Measurements from ENCODE around the gene PTPN1. TPM values are rescaled to one million over a fixed set of nuclear protein-coding genes. Genes with fewer than 3 reads are reported as not detected.

Gene PTPN1
- total RNA-seq (2014; rRNA removed; shearing (Covaris generic)) (21.6 and 25.1 TPM in 2 replicates), total RNA-seq (2022) (17.1 and 22.0 TPM in 2 replicates), Bru-seq, nascent RNA (percentile 74 among the genes with signal in this experiment), BruChase-seq, experiment 1, labeled RNA remaining after a 6-hour chase (percentile 67 among the genes with signal in this experiment), BruChase-seq, experiment 2, labeled RNA remaining after a 2-hour chase (percentile 68 among the genes with signal in this experiment)
- long read RNA-seq, full-length matches to known transcripts = 4 of 13 reads
- long read RNA-seq, partial matches to known transcripts = 8 of 13 reads
- long read RNA-seq, other reads (novel, unspliced or antisense) = 1 of 13 reads

DNA sequence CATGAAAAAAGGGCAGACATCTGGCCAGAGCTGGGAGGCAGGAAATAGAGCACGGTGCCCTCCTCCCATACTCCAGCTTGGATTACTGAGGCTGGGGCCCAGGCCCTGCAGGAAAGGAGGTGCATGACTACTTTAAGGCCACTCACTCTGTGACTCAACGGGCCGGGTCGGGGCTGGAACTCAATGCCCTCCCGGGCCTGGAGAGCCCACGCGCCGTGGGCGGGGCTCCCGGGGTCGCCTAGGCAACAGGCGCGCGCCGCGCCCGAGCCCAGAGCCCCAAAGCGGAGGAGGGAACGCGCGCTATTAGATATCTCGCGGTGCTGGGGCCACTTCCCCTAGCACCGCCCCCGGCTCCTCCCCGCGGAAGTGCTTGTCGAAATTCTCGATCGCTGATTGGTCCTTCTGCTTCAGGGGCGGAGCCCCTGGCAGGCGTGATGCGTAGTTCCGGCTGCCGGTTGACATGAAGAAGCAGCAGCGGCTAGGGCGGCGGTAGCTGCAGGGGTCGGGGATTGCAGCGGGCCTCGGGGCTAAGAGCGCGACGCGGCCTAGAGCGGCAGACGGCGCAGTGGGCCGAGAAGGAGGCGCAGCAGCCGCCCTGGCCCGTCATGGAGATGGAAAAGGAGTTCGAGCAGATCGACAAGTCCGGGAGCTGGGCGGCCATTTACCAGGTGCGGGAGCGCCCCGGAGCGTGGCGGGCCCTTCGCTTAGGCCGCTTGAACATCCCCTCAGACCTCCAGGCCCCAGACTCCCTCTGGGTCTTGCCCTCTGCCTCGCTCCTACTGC, at the start of gene PTPN1:
Gene PTPN1, plus strand, starts transcription at position 461 of the 783 bp plus-strand sequence. Its CDS starts 145 bp downstream, at position 606.
- no peak for TF ChIP-seq EZH2phosphoT487 (IDR thresholded peaks at IDR 0.05; ENCODE audit: borderline replicate concordance, low read depth, low read length)
- TF ChIP-seq, protein P1, sequence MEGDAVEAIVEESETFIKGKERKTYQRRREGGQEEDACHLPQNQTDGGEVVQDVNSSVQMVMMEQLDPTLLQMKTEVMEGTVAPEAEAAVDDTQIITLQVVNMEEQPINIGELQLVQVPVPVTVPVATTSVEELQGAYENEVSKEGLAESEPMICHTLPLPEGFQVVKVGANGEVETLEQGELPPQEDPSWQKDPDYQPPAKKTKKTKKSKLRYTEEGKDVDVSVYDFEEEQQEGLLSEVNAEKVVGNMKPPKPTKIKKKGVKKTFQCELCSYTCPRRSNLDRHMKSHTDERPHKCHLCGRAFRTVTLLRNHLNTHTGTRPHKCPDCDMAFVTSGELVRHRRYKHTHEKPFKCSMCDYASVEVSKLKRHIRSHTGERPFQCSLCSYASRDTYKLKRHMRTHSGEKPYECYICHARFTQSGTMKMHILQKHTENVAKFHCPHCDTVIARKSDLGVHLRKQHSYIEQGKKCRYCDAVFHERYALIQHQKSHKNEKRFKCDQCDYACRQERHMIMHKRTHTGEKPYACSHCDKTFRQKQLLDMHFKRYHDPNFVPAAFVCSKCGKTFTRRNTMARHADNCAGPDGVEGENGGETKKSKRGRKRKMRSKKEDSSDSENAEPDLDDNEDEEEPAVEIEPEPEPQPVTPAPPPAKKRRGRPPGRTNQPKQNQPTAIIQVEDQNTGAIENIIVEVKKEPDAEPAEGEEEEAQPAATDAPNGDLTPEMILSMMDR (conservative IDR thresholded peaks at IDR 0.05; ENCODE audit: low read length) = no peak
- Histone ChIP-seq H3K4me2 (ENCODE audit: low read length) (peak within 1 kb of the TSS; percentile 88), H3K9me2 (ENCODE audit: insufficient read depth, low read length) (no peaks in the 10 kb centered on the region), H3K4me1 (ENCODE audit: insufficient read depth, low read length, poor library complexity, severe bottlenecking) (peaks cover 23% of the 10 kb centered on the region), H3K79me2 (ENCODE audit: insufficient read depth, low read depth, low read length) (peaks cover 30% of the 10 kb centered on the region; the same call in 1 of the 2 replicates), H3K4me3 (ENCODE audit: low read depth, low read length, poor library complexity, severe bottlenecking) (peak within 1 kb of the TSS; percentile 78), H3K36me3 (ENCODE audit: insufficient read depth, low read length) (no peaks in the 10 kb centered on the region), H3K9me3 (ENCODE audit: low read length) (no peaks in the 10 kb centered on the region), H2AFZ (ENCODE audit: low read length) (peak within 1 kb of the TSS; percentile 98), H4K20me1 (ENCODE audit: insufficient read depth, low read length) (peaks cover 41% of the 10 kb centered on the region), H3K27ac (ENCODE audit: low read depth, low read length, poor library complexity, severe bottlenecking) (peak within 1 kb of the TSS; percentile 35)
- ChIA-PET POLR2A (interaction anchor here (0.5 to 1.8 kb wide), 6 partner anchors 10 to 594 kb away, joined by 3 to 7 read pairs (median 3); no protein-coding TSS in a partner anchor), CTCF (ENCODE audit: unreplicated experiment) (interaction anchor here (0.6 kb wide), 1 partner anchor 763 kb away, joined by 3 read pairs; no protein-coding TSS in a partner anchor)
- intact Hi-C loops (cut with micrococcal nuclease; ENCODE audit: unreplicated experiment) = loop anchor here (2.0 kb wide), 1 partner anchor 73 kb away; no protein-coding TSS in a partner anchor
- BruUV-seq (replicated peaks) = no TSS peak
- DNase-seq (ENCODE audit: low spot score) = peak; percentile 99

DNA sequence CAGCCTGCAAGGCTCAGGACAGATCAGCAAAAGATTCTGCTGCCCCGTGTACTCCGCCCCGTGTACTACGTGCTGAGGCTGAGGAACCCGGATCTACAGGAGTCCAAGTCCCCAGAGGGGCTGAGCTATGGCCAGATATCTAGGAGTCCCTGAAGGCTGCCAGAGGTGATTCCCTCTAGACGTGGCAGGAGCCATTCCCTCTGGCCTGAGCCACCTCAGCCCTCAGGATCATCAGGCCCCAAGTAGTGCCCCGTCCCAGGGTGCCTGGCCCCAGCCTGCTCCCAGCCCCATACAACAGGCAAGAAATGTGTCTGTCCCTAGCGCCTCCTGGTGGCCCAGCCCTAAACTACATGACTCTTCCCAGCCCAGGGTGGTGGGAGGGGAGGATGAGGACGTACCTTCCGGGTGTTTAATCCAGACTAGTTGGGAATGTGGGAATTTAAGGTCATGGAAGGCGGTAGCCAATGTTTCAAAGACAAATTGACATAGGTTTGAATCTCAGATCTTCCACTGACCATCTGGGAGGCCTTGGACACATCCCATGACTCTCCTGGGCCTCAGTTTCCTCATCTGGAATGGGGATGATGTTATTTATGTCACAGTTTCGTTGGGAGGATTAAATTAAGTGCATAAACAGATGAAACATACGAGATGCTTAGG, 49.4 kb upstream of the PTPN1 start:
- CTCF ChIA-PET (ENCODE audit: unreplicated experiment) = no interaction called here
- Histone ChIP-seq H3K4me3 (ENCODE audit: low read depth, low read length, poor library complexity, severe bottlenecking) (no peak overlapping the region), H3K4me1 (ENCODE audit: insufficient read depth, low read length, poor library complexity, severe bottlenecking) (no peaks in the 10 kb centered on the region), H3K79me2 (ENCODE audit: insufficient read depth, low read depth, low read length) (no peaks in the 10 kb centered on the region), H3K9me2 (ENCODE audit: insufficient read depth, low read length) (no peaks in the 10 kb centered on the region), H4K20me1 (ENCODE audit: insufficient read depth, low read length) (no peaks in the 10 kb centered on the region), H3K9me3 (ENCODE audit: low read length) (no peaks in the 10 kb centered on the region), H3K36me3 (ENCODE audit: insufficient read depth, low read length) (no peaks in the 10 kb centered on the region), H2AFZ (ENCODE audit: low read length) (no peak overlapping the region), H3K4me2 (ENCODE audit: low read length) (no peak overlapping the region), H3K27ac (ENCODE audit: low read depth, low read length, poor library complexity, severe bottlenecking) (no peak overlapping the region)
- BruUV-seq (replicated peaks) = no TSS peak
- TF ChIP-seq, protein P1 (conservative IDR thresholded peaks at IDR 0.05; ENCODE audit: low read length) = peak; percentile 83
- no peak for TF ChIP-seq EZH2phosphoT487 (IDR thresholded peaks at IDR 0.05; ENCODE audit: borderline replicate concordance, low read depth, low read length)
- DNase-seq (ENCODE audit: low spot score) = peak; percentile 59
- intact Hi-C loops (cut with micrococcal nuclease; ENCODE audit: unreplicated experiment) = loop anchor here (1.0 to 10.0 kb wide), 3 partner anchors 116 to 274 kb away; partner anchors contain the start of gene CEBPB
- POLR2A ChIA-PET = no interaction called here
